Fibroblast of peridontal ligament (primary cell): ENCODE data around the gene LAMA5.

Source experiments
- DNase-seq: peaks from one replicate; pipeline ENCODE4 v3.0.0-alpha.2; 2010; ENCODE audit errors: extremely low read depth

Gene LAMA5

DNA sequence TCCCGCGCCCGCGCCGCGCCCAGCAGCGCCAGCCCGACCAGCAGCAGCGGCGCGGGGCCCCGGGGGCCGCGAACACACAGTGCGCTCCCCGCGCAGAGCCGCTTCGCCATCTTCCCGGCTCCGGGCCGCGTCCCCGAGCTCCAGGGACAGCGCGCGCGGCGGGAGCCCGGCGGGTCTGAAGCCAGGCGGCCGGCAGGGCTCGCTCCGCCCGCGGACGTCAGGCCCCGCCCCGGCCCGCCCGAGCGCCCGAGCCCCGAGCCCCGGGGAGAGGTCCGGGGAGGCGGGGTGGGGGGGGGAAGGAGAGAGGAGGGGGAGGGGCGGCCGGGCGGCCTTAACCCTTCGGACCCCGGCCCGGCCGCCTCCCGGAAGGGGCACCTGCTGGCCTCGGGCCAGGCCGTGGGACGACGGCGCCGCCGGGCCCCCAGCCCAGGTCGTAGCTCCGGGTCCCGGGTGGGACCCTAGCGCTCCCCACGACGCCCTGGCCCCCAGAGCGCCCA lies at the start of gene LAMA5:
LAMA5 (minus strand) TSS at position 177 of the 497 bp plus-strand sequence; CDS start at position 110, 67 bp downstream.
- no peak for DNase-seq

- DNase-seq, result no peak
Observed at GRCh38 chr20:62415354-62416111, 48.4 kb upstream of the LAMA5 start.

GRCh38 chr20:62413896-62414481 lies 46.9 kb upstream of the LAMA5 start:
- no peak for DNase-seq

DNA sequence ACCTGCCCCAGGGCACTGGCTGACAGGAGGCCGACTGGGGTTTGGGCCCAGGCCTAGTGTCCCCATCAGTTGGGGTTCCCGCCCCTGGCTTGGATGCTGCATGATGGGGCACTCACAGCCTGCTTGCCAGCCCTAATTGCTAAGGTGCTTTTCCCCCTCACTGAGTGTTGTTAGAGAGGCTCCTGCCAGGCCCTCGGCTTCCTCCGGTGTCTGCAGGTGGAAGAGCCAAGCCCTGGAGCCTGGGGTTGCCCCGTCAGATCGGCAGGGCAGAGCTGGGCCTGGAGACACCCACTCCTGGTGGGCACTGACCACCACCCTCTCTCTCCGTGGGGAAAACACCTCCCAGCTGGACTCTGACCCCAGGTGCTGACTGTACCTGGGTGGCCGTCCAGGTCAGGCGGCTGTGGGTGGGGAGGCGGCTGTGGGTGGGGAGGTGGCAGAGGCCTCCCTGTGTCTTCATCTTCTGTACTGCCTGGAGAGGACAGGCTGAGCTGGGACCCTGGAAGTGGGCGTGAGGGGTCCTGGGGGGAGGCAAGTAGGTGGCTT lies 46.0 kb upstream of the LAMA5 start:
- no peak for DNase-seq

DNA sequence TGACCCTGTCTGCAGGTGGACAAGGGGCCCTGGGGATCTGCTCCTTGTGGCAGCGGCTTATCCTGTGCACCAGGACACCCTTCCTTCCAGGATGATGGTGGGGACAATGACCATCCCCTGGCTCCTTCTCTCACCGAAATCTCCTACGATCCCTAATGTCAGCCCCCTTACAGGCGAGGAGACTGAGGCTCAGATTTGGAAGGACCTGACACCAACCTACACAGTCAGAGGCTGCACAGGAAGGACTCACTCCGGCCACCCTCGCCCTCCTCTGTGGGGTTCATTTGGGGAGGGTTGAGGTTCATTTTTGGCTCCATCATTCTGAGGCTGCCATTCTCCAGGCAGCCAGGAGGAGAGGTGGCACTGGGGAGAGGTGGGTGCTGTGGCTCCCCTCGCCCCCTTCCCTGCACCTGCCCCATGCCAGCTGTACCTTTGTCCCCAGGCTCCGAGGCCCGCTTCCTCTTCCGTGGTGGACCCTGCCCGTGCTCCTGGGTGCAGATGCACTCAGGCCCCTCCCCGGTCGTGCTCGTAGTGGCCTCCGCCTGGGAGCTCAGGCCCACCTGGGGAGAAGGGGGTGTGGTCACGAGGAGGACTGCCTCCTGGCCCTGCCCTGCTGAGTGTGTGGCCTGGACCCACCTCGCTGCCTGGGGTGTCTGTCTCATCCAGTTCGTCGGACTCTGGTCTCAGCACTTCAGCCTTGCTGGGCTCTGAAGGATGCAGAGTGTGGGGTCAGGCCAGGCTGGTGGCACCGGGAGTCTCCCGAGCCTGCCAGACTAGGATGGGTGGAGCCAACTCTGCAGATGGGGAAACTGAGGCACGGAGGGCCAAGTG lies 45.3 kb upstream of the LAMA5 start:
- no peak for DNase-seq

DNA sequence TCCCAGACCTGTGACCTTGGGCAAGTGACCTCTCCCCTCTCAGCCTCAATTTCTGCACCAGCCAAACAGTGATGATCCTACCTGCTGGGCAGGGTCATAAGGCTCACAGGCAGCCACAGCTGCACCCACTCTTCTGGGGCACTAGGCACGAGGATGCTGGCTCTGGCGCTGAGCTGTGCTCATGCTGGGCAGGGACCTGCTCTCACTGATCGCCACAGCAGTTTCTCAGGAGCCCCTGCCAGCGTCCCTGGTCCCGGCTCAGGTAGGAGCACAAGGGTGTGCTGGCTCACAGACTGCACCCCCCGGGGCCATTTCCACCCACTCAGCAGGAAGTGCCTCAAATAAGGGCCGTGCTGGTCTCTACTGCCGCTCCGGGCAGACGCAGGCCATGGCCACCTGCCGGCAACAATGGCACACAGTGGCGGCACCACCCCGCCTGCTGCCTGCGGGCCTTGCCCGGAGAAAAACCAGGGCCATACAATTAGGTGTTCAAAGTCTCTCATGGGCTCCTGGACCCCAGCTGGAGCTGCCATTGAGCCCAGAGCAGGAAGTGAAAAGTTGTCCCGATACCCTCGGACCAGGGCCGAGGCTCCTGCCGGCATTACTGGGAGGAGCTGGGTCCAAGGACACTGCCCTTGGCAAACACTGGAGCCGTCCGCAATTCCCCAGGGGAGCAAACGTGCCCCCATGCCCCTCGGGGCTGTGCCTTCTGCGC lies 44.5 kb upstream of the LAMA5 start:
- no peak for DNase-seq

DNA sequence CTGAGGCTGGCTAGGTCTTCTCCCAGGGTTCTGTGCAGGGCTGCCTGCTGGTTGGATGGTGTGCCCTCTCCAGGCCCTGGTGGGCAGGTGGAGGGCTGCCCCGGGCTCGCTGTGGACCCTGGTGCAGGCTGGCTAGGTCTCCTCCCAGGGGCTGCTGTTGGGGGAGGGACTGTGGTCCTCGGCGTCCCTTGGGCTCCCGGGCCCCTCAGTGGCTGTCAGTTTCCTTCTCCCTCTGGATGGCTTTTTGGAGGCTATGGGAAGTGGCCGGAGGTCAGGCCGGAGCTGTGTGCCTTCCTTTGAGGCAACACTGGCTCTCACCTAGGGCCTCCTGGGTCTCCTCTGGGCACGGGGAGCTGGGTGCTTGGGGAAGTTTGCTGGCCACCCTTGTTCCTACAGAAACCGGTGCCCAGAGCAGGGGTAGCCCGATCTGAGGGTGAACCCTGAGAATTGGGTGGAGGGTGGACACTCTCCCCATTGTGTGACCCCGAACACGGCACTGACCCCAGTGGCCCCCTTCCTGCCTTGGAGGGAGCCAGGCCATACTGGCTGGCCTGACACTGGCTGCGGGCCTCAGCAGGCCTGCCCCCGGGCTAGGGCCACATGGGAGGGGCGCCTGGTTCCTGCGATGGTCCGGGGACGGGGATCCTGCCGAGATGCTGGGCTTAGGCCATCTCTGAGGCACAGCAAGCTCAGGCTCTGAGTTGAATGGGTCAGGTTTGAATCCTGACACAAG lies 43.8 kb upstream of the LAMA5 start:
- no peak for DNase-seq

GRCh38 chr20:62409931-62410745 lies 43.0 kb upstream of the LAMA5 start:
- no peak for DNase-seq

DNA sequence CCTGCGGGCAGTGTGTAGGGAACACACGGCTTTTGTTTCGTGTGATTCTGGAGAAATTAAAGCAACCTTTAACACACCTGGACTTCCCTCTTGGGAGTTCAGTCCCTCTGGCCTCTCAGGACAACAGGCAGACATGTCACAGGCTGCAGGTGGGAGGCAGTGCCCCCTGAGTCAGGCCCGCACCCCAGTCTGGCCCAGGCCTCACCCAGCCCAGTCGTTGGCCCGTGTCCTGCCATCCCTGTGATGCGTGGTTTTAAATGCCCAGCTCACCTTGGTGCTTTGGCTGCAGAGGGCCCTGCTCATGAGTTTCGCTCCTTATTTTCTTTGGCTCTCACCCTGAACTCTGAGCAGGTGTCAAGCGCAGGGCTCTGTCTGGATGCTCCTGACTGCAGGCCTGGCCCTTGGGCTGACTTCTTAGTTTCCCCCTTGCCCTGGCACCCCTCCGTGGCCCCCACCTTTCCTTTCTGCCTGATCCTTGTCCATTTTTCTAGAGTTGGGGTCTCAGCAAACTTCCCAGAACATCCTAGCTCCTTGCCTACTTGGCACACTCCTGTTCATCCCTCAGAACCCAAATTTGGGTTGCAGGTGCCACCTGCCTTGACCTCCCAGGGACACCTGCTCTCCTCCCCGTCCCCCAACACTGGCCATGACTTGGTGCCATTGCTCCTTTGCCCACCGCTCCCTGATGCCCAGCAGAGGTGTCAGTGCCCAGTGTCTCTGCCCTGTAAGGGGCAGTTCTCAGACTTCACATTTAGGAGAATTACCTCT lies 42.2 kb upstream of the LAMA5 start:
- no peak for DNase-seq

DNA sequence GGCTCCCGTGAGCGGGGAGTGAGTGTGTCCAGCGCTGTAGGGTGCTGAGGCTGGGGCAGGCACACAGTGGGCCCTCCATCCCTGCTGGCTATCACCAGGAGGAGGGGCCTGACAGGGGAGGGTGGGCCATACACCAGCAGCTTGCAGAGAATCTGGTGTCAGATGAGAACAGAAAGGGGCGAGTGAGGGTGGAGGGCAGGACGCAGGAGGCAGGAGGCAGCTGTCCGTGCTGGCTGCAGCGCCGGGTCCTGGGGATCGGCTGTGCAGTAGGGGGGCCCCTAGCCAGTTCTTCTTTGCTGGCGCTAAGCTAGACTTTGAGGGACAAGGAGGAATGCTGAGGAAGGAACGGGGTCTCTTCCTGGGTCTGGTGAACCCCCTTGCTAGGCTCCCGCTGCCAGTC lies 41.5 kb upstream of the LAMA5 start:
- DNase-seq, result no peak

DNA sequence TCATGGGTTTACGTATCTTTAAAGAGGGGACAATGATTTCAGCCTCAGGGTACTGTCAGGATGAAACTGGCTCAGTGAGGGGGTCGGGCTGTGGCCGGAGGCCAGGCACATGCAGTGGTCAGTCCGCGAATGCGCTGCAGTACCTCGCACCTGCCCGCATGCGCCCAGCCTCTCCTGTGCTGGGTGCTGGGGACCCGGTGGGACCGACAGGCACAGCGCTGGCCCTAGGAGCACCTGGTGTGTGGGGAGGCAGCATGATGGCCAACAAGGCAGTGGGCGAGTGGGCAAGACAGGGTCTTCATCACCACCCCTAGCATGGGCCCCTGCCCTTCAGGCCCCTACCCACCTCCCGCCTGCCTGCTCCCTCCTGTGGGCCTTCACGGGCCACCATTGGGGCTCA lies 40.9 kb upstream of the LAMA5 start:
- no peak for DNase-seq

DNA sequence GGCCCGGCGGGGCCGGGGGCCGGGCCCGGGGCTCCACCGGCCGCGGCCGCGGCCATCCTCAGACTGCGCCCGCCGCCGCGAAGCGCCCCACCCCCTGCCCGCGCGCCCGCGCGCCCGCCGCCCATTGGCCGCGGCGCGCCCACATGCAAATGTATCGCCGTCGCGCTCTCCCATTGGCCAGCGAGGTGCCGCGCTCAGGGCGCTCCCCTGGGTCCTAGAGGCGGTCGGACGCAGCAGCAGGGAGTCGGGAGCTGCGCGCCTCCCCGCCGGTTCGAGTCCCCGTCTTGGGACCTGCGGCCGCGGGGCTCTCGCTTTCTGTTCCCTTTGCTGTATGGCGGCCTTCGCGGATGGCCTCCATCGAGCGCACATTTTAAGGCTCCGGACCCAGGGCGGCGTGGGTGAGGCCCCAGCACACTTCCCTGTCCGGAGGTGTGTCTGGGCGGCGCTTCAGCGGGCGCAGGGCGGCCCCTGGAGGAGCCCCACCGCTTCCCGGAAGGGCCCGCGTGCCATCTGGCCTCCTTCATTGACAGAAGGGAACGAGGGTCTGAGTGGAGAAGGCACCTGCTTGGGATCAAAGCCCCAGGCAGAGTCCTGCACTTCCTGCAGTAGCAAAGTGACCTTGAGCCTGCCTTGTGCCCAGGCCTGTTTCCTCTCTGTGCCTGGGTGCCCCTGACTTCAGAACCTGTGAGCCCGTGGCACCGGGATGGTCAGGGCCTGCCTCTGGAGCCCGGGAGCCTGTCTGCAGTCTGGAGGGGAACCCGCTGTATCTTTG lies 40.3 kb upstream of the LAMA5 start, which contains the start of gene CABLES2:
CABLES2 (minus strand) TSS at position 65 of the 772 bp plus-strand sequence; CDS start at position 56, 9 bp downstream.
- peak; percentile 88 for DNase-seq

DNA sequence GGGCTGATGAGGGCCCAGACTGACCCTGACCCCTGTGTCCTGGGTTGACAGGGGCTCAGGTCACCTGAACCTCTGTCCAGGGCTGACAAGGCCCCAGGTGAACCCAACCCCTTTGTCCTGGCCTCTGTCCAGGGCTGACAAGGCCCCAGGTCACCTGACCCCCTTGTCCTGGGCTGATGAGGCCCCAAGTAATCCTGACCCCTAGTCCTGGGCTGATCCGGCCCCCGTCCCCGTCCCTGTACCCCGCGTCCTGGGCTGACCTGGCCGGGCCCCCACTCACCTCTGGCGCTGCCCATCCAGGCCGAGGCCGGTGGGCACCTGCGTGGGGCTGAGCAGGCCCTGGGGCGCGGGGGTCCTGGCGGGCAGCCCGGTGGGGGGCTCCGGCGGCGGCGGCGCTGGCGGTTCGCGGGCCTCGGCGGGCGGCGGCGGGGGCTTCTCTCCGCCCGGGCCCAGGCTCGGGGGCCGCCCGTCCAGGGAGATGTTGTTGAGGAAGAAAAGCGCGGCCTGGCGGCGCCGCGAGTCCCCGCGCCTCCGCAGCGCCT lies 39.6 kb upstream of the LAMA5 start:
- DNase-seq, result no peak

DNA sequence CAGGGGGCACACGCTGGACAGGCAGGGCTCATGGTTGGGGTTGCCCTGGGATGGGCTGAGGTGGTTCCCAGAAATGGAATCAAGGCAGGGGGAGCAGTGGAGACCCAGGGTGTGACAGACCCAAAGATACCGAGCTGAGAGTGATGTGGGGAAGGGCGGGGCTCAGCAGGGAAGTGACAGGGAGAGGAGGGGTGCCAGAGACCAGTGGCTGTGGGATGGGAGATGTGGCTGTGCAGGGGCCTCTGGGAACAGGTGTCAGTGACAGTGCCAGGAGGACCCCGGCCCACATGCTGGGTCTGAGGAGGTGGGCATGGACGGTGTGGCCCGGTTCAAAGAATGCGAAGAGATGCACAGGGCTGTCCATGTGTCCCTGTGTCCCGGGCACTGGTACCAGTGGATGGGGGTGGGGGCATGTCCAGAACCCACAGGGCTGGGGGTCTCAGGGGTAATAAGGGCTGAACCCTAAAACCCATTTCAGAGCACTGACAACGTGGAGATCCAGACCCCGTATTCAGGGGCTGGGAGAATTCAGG lies 38.9 kb upstream of the LAMA5 start:
- DNase-seq, result no peak

DNA sequence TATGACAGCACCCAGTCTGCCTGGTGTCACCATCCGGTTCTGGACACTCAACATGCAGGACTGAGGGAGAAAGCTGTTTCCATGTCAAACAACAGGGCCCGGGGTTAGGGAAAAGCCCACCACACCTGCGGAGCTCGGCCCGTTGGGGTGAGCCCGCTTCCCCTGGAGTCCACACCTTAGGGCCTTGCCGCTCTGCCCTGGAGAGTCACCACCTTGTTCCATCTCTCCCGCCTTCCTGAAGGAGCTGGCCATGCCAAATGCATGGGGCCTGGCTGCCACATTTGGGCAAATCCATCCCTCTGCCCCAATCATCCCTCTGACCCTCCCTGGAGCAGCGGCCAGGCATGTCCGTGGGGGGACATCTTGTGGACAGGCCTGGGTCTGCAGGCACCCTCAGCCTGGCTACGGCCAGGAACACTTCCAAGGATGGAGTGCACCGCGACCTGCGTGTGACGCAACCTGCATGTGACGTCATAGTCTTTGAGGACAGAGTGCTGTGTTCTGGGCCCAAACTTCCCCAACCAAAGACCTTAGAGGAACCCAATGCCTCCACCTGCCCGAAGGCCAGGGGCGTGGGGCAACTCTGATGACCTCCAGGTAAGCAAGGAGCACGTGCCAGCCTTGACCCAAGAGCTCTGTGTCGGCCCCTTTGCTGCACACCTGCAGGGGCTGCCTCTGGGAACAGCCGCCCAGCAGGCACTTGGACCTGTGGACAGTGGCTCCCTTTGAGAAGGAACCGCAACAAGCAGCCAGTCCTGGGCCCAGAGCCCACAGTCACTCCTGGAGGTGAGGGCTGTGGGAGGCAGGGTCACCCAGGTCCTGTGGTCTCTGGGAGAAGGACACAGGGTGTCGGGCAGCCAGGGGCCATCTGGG lies 38.2 kb upstream of the LAMA5 start:
- DNase-seq, result peak; percentile 52

DNA sequence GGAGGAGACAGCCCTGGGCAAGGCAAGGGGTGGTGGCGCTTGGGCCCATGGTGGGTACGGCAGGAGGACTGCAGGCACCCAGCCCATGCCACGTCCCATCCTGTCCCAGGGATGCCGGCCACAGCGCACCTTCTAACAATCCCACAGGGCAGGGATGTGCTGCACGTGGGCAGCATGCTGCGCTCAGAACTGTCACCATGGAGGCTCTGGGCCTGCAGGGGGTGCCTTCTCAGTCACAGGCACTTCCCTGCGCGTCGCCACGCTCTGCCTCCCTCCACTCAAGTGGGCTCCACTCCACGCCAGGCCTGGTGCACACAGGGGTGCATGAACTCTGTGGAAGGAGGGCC lies 37.6 kb upstream of the LAMA5 start:
- DNase-seq, result no peak

DNA sequence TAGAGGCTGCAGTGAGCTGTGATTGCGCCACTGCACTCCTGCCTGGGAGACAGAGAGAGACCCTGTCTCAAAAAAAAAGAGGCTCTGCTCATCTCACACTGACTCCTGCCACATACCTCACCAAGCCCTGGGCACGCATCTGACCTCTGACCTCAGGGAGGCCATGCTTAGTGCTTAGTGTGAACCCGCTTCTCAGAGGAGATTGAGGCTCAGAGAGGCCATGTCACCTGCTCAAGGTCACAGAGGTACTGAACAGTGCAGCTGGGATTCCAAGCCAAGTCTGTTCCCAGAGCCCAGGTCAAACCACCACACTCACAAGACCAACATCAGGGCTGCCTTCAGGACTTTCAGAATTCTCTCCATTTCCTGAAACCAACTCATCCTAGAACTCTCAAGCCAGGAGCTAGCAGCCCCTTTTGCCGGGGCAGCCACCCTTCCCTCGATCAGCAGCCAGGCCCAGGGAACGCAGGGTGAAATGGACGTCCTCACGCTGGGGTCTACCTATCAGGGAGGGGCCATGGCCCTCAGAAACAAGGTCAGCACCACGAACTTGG lies 37.1 kb upstream of the LAMA5 start:
- no peak for DNase-seq
